NB4 (cell line): ENCODE results near the gene THG1L.

Experiments
- DNase-seq: peaks from one replicate; pipeline ENCODE4 v3.0.0; 2010; ENCODE audit warnings: low read depth
- H3K4me3 ChIP-seq: one replicate; pipeline ENCODE4 v1.5.1; 2011; ENCODE audit warnings: mild to moderate bottlenecking, low read depth, low read length, moderate library complexity
- CTCF ChIP-seq: IDR thresholded peaks from one replicate; pipeline ENCODE4 v1.5.1; 2012; ENCODE audit warnings: low read depth, low read length
- MAX ChIP-seq: IDR thresholded peaks from 2 replicates; pipeline ENCODE4 v1.6.1; 2011; ENCODE audit warnings: low read depth, low read length
- MYC ChIP-seq: IDR thresholded peaks from 2 replicates; pipeline ENCODE4 v1.6.1; 2011; ENCODE audit warnings: low read depth, low read length
- POLR2A ChIP-seq: IDR thresholded peaks from 2 replicates; pipeline ENCODE4 v1.6.1; 2011; ENCODE audit warnings: mild to moderate bottlenecking; ENCODE audit not compliant: insufficient read length; ENCODE audit errors: extremely low read depth

The THG1L gene

GRCh38 chr5:157764531-157764930, 33.3 kb downstream of the THG1L start:
- H3K4me3 ChIP-seq, result no peak overlapping the region
- no peak for DNase-seq
- no peak for TF ChIP-seq MAX
- TF ChIP-seq MYC, result no peak
- no peak for TF ChIP-seq POLR2A
- TF ChIP-seq CTCF, result no peak

- no peak overlapping the region for H3K4me3 ChIP-seq
- no peak for DNase-seq
- TF ChIP-seq MYC, result no peak
- TF ChIP-seq MAX, result no peak
- no peak for TF ChIP-seq POLR2A
- TF ChIP-seq CTCF, result no peak
Observed at GRCh38 chr5:157766442-157766841, 35.2 kb downstream of the THG1L start.

- no peak for TF ChIP-seq POLR2A
- no peak for TF ChIP-seq MAX
- TF ChIP-seq CTCF, result no peak
- no peak for TF ChIP-seq MYC
- no peak overlapping the region for H3K4me3 ChIP-seq
- DNase-seq, result no peak
Observed at GRCh38 chr5:157766902-157767301, 35.7 kb downstream of the THG1L start.

- TF ChIP-seq MAX (no peak), POLR2A (no peak), MYC (no peak), CTCF (no peak)
- no peak overlapping the region for H3K4me3 ChIP-seq
- DNase-seq, result no peak
Observed at GRCh38 chr5:157767689-157768088, 36.5 kb downstream of the THG1L start.

- no peak for TF ChIP-seq CTCF
- no peak for TF ChIP-seq MAX
- no peak for TF ChIP-seq POLR2A
- TF ChIP-seq MYC, result no peak
- no peak for DNase-seq
- H3K4me3 ChIP-seq, result no peak overlapping the region
Observed at GRCh38 chr5:157770665-157771064, 39.4 kb downstream of the THG1L start.

- no peak for TF ChIP-seq MAX
- no peak for TF ChIP-seq MYC
- TF ChIP-seq POLR2A, result no peak
- no peak for TF ChIP-seq CTCF
- H3K4me3 ChIP-seq, result no peak overlapping the region
- DNase-seq, result no peak
Observed at GRCh38 chr5:157772127-157772526, 40.9 kb downstream of the THG1L start.
